ENCODE results near the gene CIPC.

The CIPC gene

GRCh38 chr14:77123381-77124325, 25.6 kb downstream of the CIPC start:
- in situ Hi-C loops (cut with MboI; ENCODE audit: low sequenced_read_pairs): no loop called here

GRCh38 chr14:77124345-77125280, 26.6 kb downstream of the CIPC start:
- in situ Hi-C loops (cut with MboI; ENCODE audit: low sequenced_read_pairs): no loop called here

- in situ Hi-C loops (cut with MboI; ENCODE audit: low sequenced_read_pairs): no loop called here
Measured at GRCh38 chr14:77125281-77125801, 27.3 kb downstream of the CIPC start.

- in situ Hi-C loops (cut with MboI; ENCODE audit: low sequenced_read_pairs): no loop called here
Measured at GRCh38 chr14:77125823-77126325, 27.8 kb downstream of the CIPC start.

GRCh38 chr14:77126461-77126990, 28.5 kb downstream of the CIPC start:
- in situ Hi-C loops (cut with MboI; ENCODE audit: low sequenced_read_pairs): no loop called here

GRCh38 chr14:77128414-77128891, 30.4 kb downstream of the CIPC start:
- in situ Hi-C loops (cut with MboI; ENCODE audit: low sequenced_read_pairs): no loop called here

GRCh38 chr14:77130386-77130785, 32.3 kb downstream of the CIPC start:
- in situ Hi-C loops (cut with MboI; ENCODE audit: low sequenced_read_pairs): no loop called here

- in situ Hi-C loops (cut with MboI; ENCODE audit: low sequenced_read_pairs): no loop called here
Measured at GRCh38 chr14:77131206-77131605, 33.1 kb downstream of the CIPC start.

GRCh38 chr14:77131871-77132486, 33.9 kb downstream of the CIPC start:
- in situ Hi-C loops (cut with MboI; ENCODE audit: low sequenced_read_pairs): no loop called here

GRCh38 chr14:77133720-77134338, 35.8 kb downstream of the CIPC start:
- in situ Hi-C loops (cut with MboI; ENCODE audit: low sequenced_read_pairs): no loop called here

- in situ Hi-C loops (cut with MboI; ENCODE audit: low sequenced_read_pairs): no loop called here
Measured at GRCh38 chr14:77139022-77139421, 41.0 kb downstream of the CIPC start.

- in situ Hi-C loops (cut with MboI; ENCODE audit: low sequenced_read_pairs): no loop called here
Measured at GRCh38 chr14:77139540-77140358, 41.7 kb downstream of the CIPC start.

- in situ Hi-C loops (cut with MboI; ENCODE audit: low sequenced_read_pairs): no loop called here
Measured at GRCh38 chr14:77140359-77141213, 42.5 kb downstream of the CIPC start.

GRCh38 chr14:77141214-77142004, 43.4 kb downstream of the CIPC start, which contains the start of gene ZDHHC22:
Gene ZDHHC22 (minus strand): TSS chr14:77141791. CDS start chr14:77139738, 2,053 bp downstream.
- in situ Hi-C loops (cut with MboI; ENCODE audit: low sequenced_read_pairs): no loop called here

- in situ Hi-C loops (cut with MboI; ENCODE audit: low sequenced_read_pairs): no loop called here
Measured at GRCh38 chr14:77142005-77142800, 44.1 kb downstream of the CIPC start.

- in situ Hi-C loops (cut with MboI; ENCODE audit: low sequenced_read_pairs): no loop called here
Measured at GRCh38 chr14:77143071-77143470, 45.0 kb downstream of the CIPC start.

Measured in hTERT RPE-1 (cell line).